ENCODE results near the gene ARL8B. TPM values are rescaled to one million over a fixed set of nuclear protein-coding genes. Genes with fewer than 3 reads are reported as not detected.

The ARL8B gene
- total and polyA plus RNA-seq, 2 of the 8 experiments (the other 6 are each of a cell fraction or from before 2014, with no cell fraction given): 14.5 to 27.8 TPM

DNA sequence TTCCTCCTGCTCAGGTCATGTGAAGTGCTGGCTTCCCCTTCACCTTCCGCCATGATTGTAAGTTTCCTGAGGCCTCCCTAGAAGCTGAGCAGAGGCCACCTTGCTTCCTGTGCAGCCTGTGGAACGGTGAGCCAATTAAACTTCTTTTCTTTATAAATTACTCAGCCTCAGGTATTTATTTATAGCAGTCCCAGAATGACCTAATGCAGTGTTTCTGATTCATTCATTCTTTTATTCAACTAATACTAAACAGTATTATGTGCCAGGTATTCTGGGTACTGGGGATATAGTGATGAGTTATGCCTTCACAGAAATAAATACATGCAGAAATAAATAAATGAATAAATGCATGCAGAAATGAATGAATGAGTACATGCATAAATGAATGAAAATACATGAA is 107.3 kb downstream of the ARL8B start:
- H2BK120ac ChIP-seq (replicated peaks; ENCODE audit: low read depth, low read length): no peak overlapping the region
- no peak overlapping the region for H3K27ac ChIP-seq (ENCODE audit: low read depth, low read length)
- H4K20me1 ChIP-seq (replicated peaks in 1 of 2; ENCODE audit: control insufficient read depth in 1 of 2, insufficient read depth in 2 of 2, low read length in 2 of 2): no peaks in the 10 kb centered on the region
- ChIA-PET CTCF (ENCODE audit: partially characterized antibody) (no interaction called here), POLR2A (ENCODE audit: partially characterized antibody) (no interaction called here)
- no peak overlapping the region for H3K9ac ChIP-seq (replicated peaks in 1 of 4; ENCODE audit: extremely low read depth in 1 of 4, low read depth in 3 of 4, low read length in 3 of 4)
- H3K18ac ChIP-seq (ENCODE audit: extremely low read depth, low read length): no peak overlapping the region
- H2BK12ac ChIP-seq (ENCODE audit: low read depth, low read length): no peak overlapping the region
- no peak overlapping the region for H4K8ac ChIP-seq (ENCODE audit: extremely low read depth, insufficient read depth, low read length)
- FAIRE-seq: no peak
- no peaks in the 10 kb centered on the region for H3K9me3 ChIP-seq (ENCODE audit: insufficient read depth in 2 of 2, low read depth in 1 of 2, low read length in 1 of 2)
- H3K23ac ChIP-seq (ENCODE audit: insufficient read length): no peak overlapping the region
- no peak overlapping the region for H4K91ac ChIP-seq (replicated peaks; ENCODE audit: insufficient read length, low read length)
- H4K5ac ChIP-seq (ENCODE audit: insufficient read length, low read depth, low read length): no peak overlapping the region
- no peak overlapping the region for H3K14ac ChIP-seq (ENCODE audit: insufficient read length)
- H2AFZ ChIP-seq (ENCODE audit: low read length): no peak overlapping the region
- no peak overlapping the region for H3K56ac ChIP-seq (replicated peaks; ENCODE audit: insufficient read length, low read depth, low read length)
- H2BK15ac ChIP-seq (ENCODE audit: low read length): no peak overlapping the region
- H2AK5ac ChIP-seq (ENCODE audit: low read depth, low read length): no peak overlapping the region
- no peak overlapping the region for H2BK20ac ChIP-seq (ENCODE audit: low read length)
- H3K36me3 ChIP-seq (ENCODE audit: control insufficient read depth in 2 of 4, insufficient read depth in 4 of 4, low read length in 3 of 4): no peaks in the 10 kb centered on the region
- no peaks in the 10 kb centered on the region for H3K23me2 ChIP-seq (ENCODE audit: low read depth, low read length)
- H3K4me3 ChIP-seq (ENCODE audit: extremely low read depth in 1 of 4, insufficient read depth in 2 of 4, low read depth in 3 of 4, low read length in 4 of 4): no peak overlapping the region
- H3K4me1 ChIP-seq (replicated peaks in 1 of 4; ENCODE audit: control insufficient read depth in 3 of 4, insufficient read depth in 4 of 4, low read length in 3 of 4): no peaks in the 10 kb centered on the region
- 89% methylated on average over 2 of the region's 2 CpGs; no CpG with 5 or more reads in 1 of the 2 experiments for WGBS, 2 experiments (ENCODE audit: extremely low coverage in 1 of 2, insufficient coverage in 1 of 2, insufficient read length in 1 of 2, insufficient replicate concordance in 2 of 2, low coverage in 1 of 2, low lambda C conversion rate in 2 of 2, missing lambda C conversion rate in 1 of 2)
- no peak overlapping the region for H3K4ac ChIP-seq (replicated peaks; ENCODE audit: insufficient read length, low read depth, low read length)
- no peak overlapping the region for H2BK5ac ChIP-seq (ENCODE audit: low read depth, low read length)
- TF ChIP-seq, protein P1, sequence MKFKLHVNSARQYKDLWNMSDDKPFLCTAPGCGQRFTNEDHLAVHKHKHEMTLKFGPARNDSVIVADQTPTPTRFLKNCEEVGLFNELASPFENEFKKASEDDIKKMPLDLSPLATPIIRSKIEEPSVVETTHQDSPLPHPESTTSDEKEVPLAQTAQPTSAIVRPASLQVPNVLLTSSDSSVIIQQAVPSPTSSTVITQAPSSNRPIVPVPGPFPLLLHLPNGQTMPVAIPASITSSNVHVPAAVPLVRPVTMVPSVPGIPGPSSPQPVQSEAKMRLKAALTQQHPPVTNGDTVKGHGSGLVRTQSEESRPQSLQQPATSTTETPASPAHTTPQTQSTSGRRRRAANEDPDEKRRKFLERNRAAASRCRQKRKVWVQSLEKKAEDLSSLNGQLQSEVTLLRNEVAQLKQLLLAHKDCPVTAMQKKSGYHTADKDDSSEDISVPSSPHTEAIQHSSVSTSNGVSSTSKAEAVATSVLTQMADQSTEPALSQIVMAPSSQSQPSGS (IDR thresholded peaks at IDR 0.05; ENCODE audit: low read length): no peak
- no peak for TF ChIP-seq BCL11A (IDR thresholded peaks at IDR 0.05; ENCODE audit: low read depth in 2 of 2, low read length in 2 of 2)
- no peaks in the 10 kb centered on the region for H3K79me1 ChIP-seq (ENCODE audit: low read depth, low read length)
- DNase-seq (ENCODE audit: low read depth in 1 of 2, low spot score in 2 of 2): no peak
- H3K27me3 ChIP-seq (replicated peaks in 1 of 4; ENCODE audit: control insufficient read depth in 3 of 4, extremely low read depth in 1 of 4, insufficient read depth in 3 of 4, low read length in 3 of 4): no peaks in the 10 kb centered on the region
- H3K4me2 ChIP-seq (ENCODE audit: insufficient read depth in 1 of 2, low read depth in 2 of 2, low read length in 2 of 2): no peak overlapping the region
- no peaks in the 10 kb centered on the region for H3K79me2 ChIP-seq (ENCODE audit: control insufficient read depth in 1 of 2, insufficient read depth in 2 of 2, low read length in 2 of 2)

Small RNA genes within 50 kb of the gene (small RNA-seq; reads per million reads assigned to genes)
- gene AC090955.1 (ENCODE audit: insufficient read depth) (not detected), gene RF00019 (ENCODE audit: insufficient read depth) (not detected)

Other genes with a start within 250 kb of the ARL8B start
- 2.0 and 2.2 TPM in 2 replicates for gene BHLHE40, start 142.9 kb upstream of the ARL8B start, total RNA-seq (2021; fragmentation: NEBNext Ultra II Directional; extraction: Animal tissue kit (Norgen Biotek cat#: 25700))
- gene BHLHE40, start 142.9 kb upstream of the ARL8B start, polyA plus RNA-seq (2011; rRNA removed): 1.1 and 1.5 TPM in 2 replicates
- gene EDEM1, start 65.4 kb downstream of the ARL8B start, total RNA-seq (2021; fragmentation: NEBNext Ultra II Directional; extraction: Animal tissue kit (Norgen Biotek cat#: 25700)): 14.1 and 16.4 TPM in 2 replicates
- gene EDEM1, start 65.4 kb downstream of the ARL8B start, polyA plus RNA-seq (2011; rRNA removed): 4.7 and 4.8 TPM in 2 replicates

Data from H1 (cell line).